Measurements from ENCODE around the gene DPY19L1.

The DPY19L1 gene

GRCh38 chr7:35040906-35041305, 3.6 kb upstream of the DPY19L1 start:
- DNase-seq, result no peak
- peaks cover 5 to 15% (median 9%) of the 10 kb centered on the region in 4 experiments for H3K4me1 ChIP-seq (ENCODE audit: control extremely low read depth in 1 of 4, control insufficient read depth in 4 of 4, insufficient read depth in 4 of 4, low read length in 3 of 4)
- ChIA-PET POLR2A (no interaction called here), CTCF (no interaction called here)
- H3K9me3 ChIP-seq (ENCODE audit: control extremely low read depth in 1 of 5, control insufficient read depth in 4 of 5, insufficient read depth in 2 of 5, low read depth in 1 of 5, low read length in 4 of 5), result no peaks in the 10 kb centered on the region
- H3K4me3 ChIP-seq (ENCODE audit: control insufficient read depth in 1 of 7, extremely low read depth in 1 of 7, insufficient read depth in 4 of 7, low read depth in 2 of 7, low read length in 6 of 7), result no peak overlapping the region
- no peaks in the 10 kb centered on the region for H3K36me3 ChIP-seq (ENCODE audit: control insufficient read depth in 4 of 4, insufficient read depth in 4 of 4, low read length in 3 of 4)
- peaks cover 0 to 3% (median 2%) of the 10 kb centered on the region in 5 experiments for H3K27me3 ChIP-seq (replicated peaks in 2 of 5; ENCODE audit: control insufficient read depth in 4 of 5, insufficient read depth in 5 of 5, low read length in 4 of 5)
- no peak overlapping the region for H3K27ac ChIP-seq (ENCODE audit: insufficient read depth in 1 of 2, low read depth in 1 of 2, low read length in 2 of 2, poor library complexity in 1 of 2, severe bottlenecking in 2 of 2)

- no peak for DNase-seq
- Histone ChIP-seq H3K9me3 (ENCODE audit: control extremely low read depth in 1 of 5, control insufficient read depth in 4 of 5, insufficient read depth in 2 of 5, low read depth in 1 of 5, low read length in 4 of 5) (no peaks in the 10 kb centered on the region), H3K27me3 (replicated peaks in 2 of 5; ENCODE audit: control insufficient read depth in 4 of 5, insufficient read depth in 5 of 5, low read length in 4 of 5) (peaks cover 0 to 3% (median 2%) of the 10 kb centered on the region in 5 experiments), H3K27ac (ENCODE audit: insufficient read depth in 1 of 2, low read depth in 1 of 2, low read length in 2 of 2, poor library complexity in 1 of 2, severe bottlenecking in 2 of 2) (no peak overlapping the region), H3K4me1 (ENCODE audit: control extremely low read depth in 1 of 4, control insufficient read depth in 4 of 4, insufficient read depth in 4 of 4, low read length in 3 of 4) (peaks cover 7 to 27% (median 20%) of the 10 kb centered on the region in 4 experiments), H3K36me3 (ENCODE audit: control insufficient read depth in 4 of 4, insufficient read depth in 4 of 4, low read length in 3 of 4) (no peaks in the 10 kb centered on the region), H3K4me3 (ENCODE audit: control insufficient read depth in 1 of 7, extremely low read depth in 1 of 7, insufficient read depth in 4 of 7, low read depth in 2 of 7, low read length in 6 of 7) (no peak overlapping the region)
- WGBS (ENCODE audit: insufficient coverage), result 94% methylated on average over 2 of the region's 5 CpGs
- ChIA-PET CTCF (interaction anchor here (0.7 kb wide), 1 partner anchor 215 kb away, joined by 3 read pairs; no protein-coding TSS in a partner anchor), POLR2A (no interaction called here)
Measured at GRCh38 chr7:35039343-35039742, 2.1 kb upstream of the DPY19L1 start.

GRCh38 chr7:35038354-35038753, 1.1 kb upstream of the DPY19L1 start:
- POLR2A ChIA-PET, result no interaction called here
- CTCF ChIA-PET, result no interaction called here

GRCh38 chr7:35037526-35038341, 449 bp upstream of the DPY19L1 start:
- peak; percentile 91 to 95 (median 95) for DNase-seq
- ChIA-PET POLR2A (no interaction called here), CTCF (interaction anchor here (0.5 kb wide), 1 partner anchor 11 kb away, joined by 3 read pairs; no protein-coding TSS in a partner anchor)
- Histone ChIP-seq H3K27me3 (replicated peaks in 2 of 5; ENCODE audit: control insufficient read depth in 4 of 5, insufficient read depth in 5 of 5, low read length in 4 of 5) (peaks cover 0 to 3% (median under 1%) of the 10 kb centered on the region in 5 experiments), H3K9me3 (ENCODE audit: control extremely low read depth in 1 of 5, control insufficient read depth in 4 of 5, insufficient read depth in 2 of 5, low read depth in 1 of 5, low read length in 4 of 5) (no peaks in the 10 kb centered on the region), H3K4me3 (ENCODE audit: control insufficient read depth in 1 of 7, extremely low read depth in 1 of 7, insufficient read depth in 4 of 7, low read depth in 2 of 7, low read length in 6 of 7) (peak overlapping the region; percentile 57 to 87 (median 79)), H3K27ac (ENCODE audit: insufficient read depth in 1 of 2, low read depth in 1 of 2, low read length in 2 of 2, poor library complexity in 1 of 2, severe bottlenecking in 2 of 2) (peak overlapping the region in 1 of 2 experiments; percentile 22), H3K36me3 (ENCODE audit: control insufficient read depth in 4 of 4, insufficient read depth in 4 of 4, low read length in 3 of 4) (no peaks in the 10 kb centered on the region), H3K4me1 (ENCODE audit: control extremely low read depth in 1 of 4, control insufficient read depth in 4 of 4, insufficient read depth in 4 of 4, low read length in 3 of 4) (peaks cover 7 to 31% (median 20%) of the 10 kb centered on the region in 4 experiments)
- WGBS (ENCODE audit: insufficient coverage), result under 1% methylated on average over 85 of the region's 100 CpGs

More at GRCh38 chr7:35038354-35038753, 1.1 kb upstream of the DPY19L1 start:
- no peak overlapping the region for H3K27ac ChIP-seq (ENCODE audit: insufficient read depth in 1 of 2, low read depth in 1 of 2, low read length in 2 of 2, poor library complexity in 1 of 2, severe bottlenecking in 2 of 2)
- H3K36me3 ChIP-seq (ENCODE audit: control insufficient read depth in 4 of 4, insufficient read depth in 4 of 4, low read length in 3 of 4), result no peaks in the 10 kb centered on the region
- DNase-seq, result no peak
- WGBS (ENCODE audit: insufficient coverage), result 50% methylated on average over 6 of the region's 9 CpGs
- H3K9me3 ChIP-seq (ENCODE audit: control extremely low read depth in 1 of 5, control insufficient read depth in 4 of 5, insufficient read depth in 2 of 5, low read depth in 1 of 5, low read length in 4 of 5), result no peaks in the 10 kb centered on the region
- peaks cover 7 to 31% (median 20%) of the 10 kb centered on the region in 4 experiments for H3K4me1 ChIP-seq (ENCODE audit: control extremely low read depth in 1 of 4, control insufficient read depth in 4 of 4, insufficient read depth in 4 of 4, low read length in 3 of 4)
- H3K4me3 ChIP-seq (ENCODE audit: control insufficient read depth in 1 of 7, extremely low read depth in 1 of 7, insufficient read depth in 4 of 7, low read depth in 2 of 7, low read length in 6 of 7), result peak overlapping the region in 6 of 7 experiments; percentile 57 to 87 (median 82)
- H3K27me3 ChIP-seq (replicated peaks in 2 of 5; ENCODE audit: control insufficient read depth in 4 of 5, insufficient read depth in 5 of 5, low read length in 4 of 5), result peaks cover 0 to 3% (median 2%) of the 10 kb centered on the region in 5 experiments

- ChIA-PET POLR2A (interaction anchor here (0.5 kb wide), 1 partner anchor 355 kb away, joined by 3 read pairs; no protein-coding TSS in a partner anchor), CTCF (interaction anchor here (0.5 to 1.8 kb wide), 2 partner anchors 212 to 613 kb away, joined by 3 to 6 read pairs; no protein-coding TSS in a partner anchor)
- 0% methylated on average over 44 of the region's 61 CpGs for WGBS (ENCODE audit: insufficient coverage)
- peak overlapping the region; percentile 60 to 87 (median 84) for H3K4me3 ChIP-seq (ENCODE audit: control insufficient read depth in 1 of 7, extremely low read depth in 1 of 7, insufficient read depth in 4 of 7, low read depth in 2 of 7, low read length in 6 of 7)
- H3K4me1 ChIP-seq (ENCODE audit: control extremely low read depth in 1 of 4, control insufficient read depth in 4 of 4, insufficient read depth in 4 of 4, low read length in 3 of 4), result peaks cover 7 to 31% (median 20%) of the 10 kb centered on the region in 4 experiments
- H3K36me3 ChIP-seq (ENCODE audit: control insufficient read depth in 4 of 4, insufficient read depth in 4 of 4, low read length in 3 of 4), result no peaks in the 10 kb centered on the region
- no peaks in the 10 kb centered on the region for H3K9me3 ChIP-seq (ENCODE audit: control extremely low read depth in 1 of 5, control insufficient read depth in 4 of 5, insufficient read depth in 2 of 5, low read depth in 1 of 5, low read length in 4 of 5)
- peaks cover 0 to 3% (median 0%) of the 10 kb centered on the region in 5 experiments for H3K27me3 ChIP-seq (replicated peaks in 2 of 5; ENCODE audit: control insufficient read depth in 4 of 5, insufficient read depth in 5 of 5, low read length in 4 of 5)
- DNase-seq, result peak; percentile 73 to 84 (median 77)
- H3K27ac ChIP-seq (ENCODE audit: insufficient read depth in 1 of 2, low read depth in 1 of 2, low read length in 2 of 2, poor library complexity in 1 of 2, severe bottlenecking in 2 of 2), result peak overlapping the region; percentile 21 to 78
Measured at GRCh38 chr7:35036361-35037171, 719 bp downstream of the DPY19L1 start.

GRCh38 chr7:35035511-35035961, 1.7 kb downstream of the DPY19L1 start:
- no peaks in the 10 kb centered on the region for H3K36me3 ChIP-seq (ENCODE audit: control insufficient read depth in 4 of 4, insufficient read depth in 4 of 4, low read length in 3 of 4)
- H3K27me3 ChIP-seq (replicated peaks in 2 of 5; ENCODE audit: control insufficient read depth in 4 of 5, insufficient read depth in 5 of 5, low read length in 4 of 5), result peaks cover 0 to 3% (median 0%) of the 10 kb centered on the region in 5 experiments
- peak in 2 of 3 donors; percentile 3 to 26 for DNase-seq
- ChIA-PET CTCF (interaction anchor here (0.7 to 1.8 kb wide), 2 partner anchors 211 to 500 kb away, joined by 3 to 6 read pairs; no protein-coding TSS in a partner anchor), POLR2A (no interaction called here)
- H3K4me3 ChIP-seq (ENCODE audit: control insufficient read depth in 1 of 7, extremely low read depth in 1 of 7, insufficient read depth in 4 of 7, low read depth in 2 of 7, low read length in 6 of 7), result peak overlapping the region in 3 of 7 experiments; percentile 83 to 87 (median 84)
- no peaks in the 10 kb centered on the region for H3K9me3 ChIP-seq (ENCODE audit: control extremely low read depth in 1 of 5, control insufficient read depth in 4 of 5, insufficient read depth in 2 of 5, low read depth in 1 of 5, low read length in 4 of 5)
- peaks cover 7 to 31% (median 20%) of the 10 kb centered on the region in 4 experiments for H3K4me1 ChIP-seq (ENCODE audit: control extremely low read depth in 1 of 4, control insufficient read depth in 4 of 4, insufficient read depth in 4 of 4, low read length in 3 of 4)
- 93% methylated on average over 3 of the region's 5 CpGs for WGBS (ENCODE audit: insufficient coverage)
- peak overlapping the region in 1 of 2 experiments; percentile 78 for H3K27ac ChIP-seq (ENCODE audit: insufficient read depth in 1 of 2, low read depth in 1 of 2, low read length in 2 of 2, poor library complexity in 1 of 2, severe bottlenecking in 2 of 2)

Data from common myeloid progenitor, CD34-positive (primary cell).